ENCODE results near the gene FAM151B.
A peak's percentile ranks its signal among the peaks of the same experiment; 100 is the strongest.

FAM151B gene

GRCh38 chr5:80569961-80570786 is 82.3 kb downstream of the FAM151B start, which contains the start of gene ANKRD34B:
Gene ANKRD34B (minus strand): TSS chr5:80570280. CDS start chr5:80560019, 10,261 bp downstream.
- no peak for TF ChIP-seq EZH2phosphoT487 (conservative IDR thresholded peaks at IDR 0.05; ENCODE audit: low read length)
- TF ChIP-seq CTCF (IDR thresholded peaks at IDR 0.05; ENCODE audit: insufficient read depth, low read length, poor library complexity, severe bottlenecking): no peak
- Histone ChIP-seq H3K27ac (ENCODE audit: low read depth, low read length) (no peak within 1 kb of the TSS), H3K27me3 (ENCODE audit: low read length) (no peaks in the 10 kb centered on the region), H3F3A (ENCODE audit: insufficient read depth) (no peaks in the 10 kb centered on the region), H3K79me2 (ENCODE audit: insufficient read depth, low read length) (no peaks in the 10 kb centered on the region), H4K20me1 (ENCODE audit: low read depth, low read length) (no peaks in the 10 kb centered on the region), H3K9me2 (replicated peaks; ENCODE audit: insufficient read depth, low read length) (no peaks in the 10 kb centered on the region), H3K36me3 (ENCODE audit: low read length) (no peaks in the 10 kb centered on the region), H2AFZ (ENCODE audit: low read depth, low read length, severe bottlenecking) (peak within 1 kb of the TSS; percentile 51), H3K9ac (ENCODE audit: low read length) (peak within 1 kb of the TSS; percentile 34), H3K4me3 (ENCODE audit: insufficient read depth, low read length, poor library complexity, severe bottlenecking) (peak within 1 kb of the TSS; percentile 48), H3K4me2 (ENCODE audit: low read depth, low read length, poor library complexity, severe bottlenecking) (peak within 1 kb of the TSS; percentile 49), H3K9me3 (ENCODE audit: insufficient read depth, low read length) (no peaks in the 10 kb centered on the region)

- Histone ChIP-seq H3F3A (ENCODE audit: insufficient read depth) (no peaks in the 10 kb centered on the region), H3K4me2 (ENCODE audit: low read depth, low read length, poor library complexity, severe bottlenecking) (no peak overlapping the region), H3K9ac (ENCODE audit: low read length) (no peak overlapping the region), H3K79me2 (ENCODE audit: insufficient read depth, low read length) (no peaks in the 10 kb centered on the region), H3K4me3 (ENCODE audit: insufficient read depth, low read length, poor library complexity, severe bottlenecking) (no peak overlapping the region), H3K9me2 (replicated peaks; ENCODE audit: insufficient read depth, low read length) (no peaks in the 10 kb centered on the region), H3K9me3 (ENCODE audit: insufficient read depth, low read length) (no peaks in the 10 kb centered on the region), H3K27ac (ENCODE audit: low read depth, low read length) (no peak overlapping the region), H2AFZ (ENCODE audit: low read depth, low read length, severe bottlenecking) (no peak overlapping the region), H3K27me3 (ENCODE audit: low read length) (no peaks in the 10 kb centered on the region), H3K36me3 (ENCODE audit: low read length) (no peaks in the 10 kb centered on the region), H4K20me1 (ENCODE audit: low read depth, low read length) (no peaks in the 10 kb centered on the region)
- TF ChIP-seq EZH2phosphoT487 (conservative IDR thresholded peaks at IDR 0.05; ENCODE audit: low read length) (no peak), CTCF (IDR thresholded peaks at IDR 0.05; ENCODE audit: insufficient read depth, low read length, poor library complexity, severe bottlenecking) (no peak)
Measured at GRCh38 chr5:80573062-80573461, 85.2 kb downstream of the FAM151B start.

GRCh38 chr5:80576383-80576782 is 88.5 kb downstream of the FAM151B start:
- Histone ChIP-seq H3F3A (ENCODE audit: insufficient read depth) (no peaks in the 10 kb centered on the region), H3K27ac (ENCODE audit: low read depth, low read length) (no peak overlapping the region), H2AFZ (ENCODE audit: low read depth, low read length, severe bottlenecking) (no peak overlapping the region), H3K9ac (ENCODE audit: low read length) (no peak overlapping the region), H3K27me3 (ENCODE audit: low read length) (no peaks in the 10 kb centered on the region), H3K9me2 (replicated peaks; ENCODE audit: insufficient read depth, low read length) (no peaks in the 10 kb centered on the region), H3K79me2 (ENCODE audit: insufficient read depth, low read length) (no peaks in the 10 kb centered on the region), H3K4me3 (ENCODE audit: insufficient read depth, low read length, poor library complexity, severe bottlenecking) (no peak overlapping the region), H3K4me2 (ENCODE audit: low read depth, low read length, poor library complexity, severe bottlenecking) (no peak overlapping the region), H3K36me3 (ENCODE audit: low read length) (no peaks in the 10 kb centered on the region), H4K20me1 (ENCODE audit: low read depth, low read length) (no peaks in the 10 kb centered on the region), H3K9me3 (ENCODE audit: insufficient read depth, low read length) (no peaks in the 10 kb centered on the region)
- TF ChIP-seq CTCF (IDR thresholded peaks at IDR 0.05; ENCODE audit: insufficient read depth, low read length, poor library complexity, severe bottlenecking) (no peak), EZH2phosphoT487 (conservative IDR thresholded peaks at IDR 0.05; ENCODE audit: low read length) (no peak)

Data from SU-DHL-6 (cell line).